ENCODE data around the gene TEP1.

TEP1 gene

DNA sequence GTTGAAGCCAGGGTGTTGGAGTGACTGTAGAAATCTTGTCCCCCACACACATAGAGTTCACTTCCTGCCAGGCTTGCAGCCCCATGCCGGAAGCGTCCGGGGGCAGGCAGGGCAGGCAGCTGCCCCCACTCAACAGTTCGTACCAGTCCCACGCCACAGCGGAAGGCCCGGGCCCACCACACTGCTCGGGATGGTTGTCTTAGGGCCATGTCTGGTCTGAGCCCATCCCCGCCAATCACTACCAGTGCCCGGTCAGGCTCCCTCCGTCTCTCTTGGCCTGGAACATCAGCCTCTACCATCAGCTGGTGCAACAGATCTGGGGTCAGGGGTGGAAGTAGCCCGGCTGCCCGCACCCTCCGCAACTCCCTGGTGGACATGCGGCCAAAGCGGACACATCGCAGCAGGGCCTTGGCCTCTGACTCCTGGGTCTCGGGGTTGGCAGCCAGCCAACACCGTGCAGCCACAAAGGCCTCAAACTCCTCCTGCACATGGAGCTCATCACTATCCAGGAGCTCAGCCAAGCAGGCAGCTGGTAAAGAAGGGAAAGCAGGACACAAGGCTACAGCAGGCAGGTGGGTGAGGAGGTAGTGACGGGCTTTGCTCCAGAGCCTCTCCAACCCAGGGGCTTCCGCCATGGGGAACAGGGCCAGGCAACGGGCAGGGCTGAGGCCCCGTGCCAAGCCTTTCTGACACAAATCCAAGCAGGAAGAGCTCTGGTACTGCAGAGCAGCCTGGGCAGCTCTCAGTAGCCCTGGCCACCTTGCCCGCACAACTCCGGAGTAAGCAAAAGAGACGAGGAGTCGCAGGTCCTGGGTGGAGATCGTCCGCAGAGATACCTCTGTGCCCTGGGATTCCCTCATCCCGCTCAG lies 16.7 kb upstream of the TEP1 start:
- DNase-seq: peak; percentile 75

GRCh38 chr14:20428802-20429201 lies 15.5 kb upstream of the TEP1 start:
- DNase-seq: no peak

- DNase-seq: peak; percentile 71
These were observed 14.7 kb upstream of the TEP1 start for GRCh38 chr14:20428010-20428365.

DNA sequence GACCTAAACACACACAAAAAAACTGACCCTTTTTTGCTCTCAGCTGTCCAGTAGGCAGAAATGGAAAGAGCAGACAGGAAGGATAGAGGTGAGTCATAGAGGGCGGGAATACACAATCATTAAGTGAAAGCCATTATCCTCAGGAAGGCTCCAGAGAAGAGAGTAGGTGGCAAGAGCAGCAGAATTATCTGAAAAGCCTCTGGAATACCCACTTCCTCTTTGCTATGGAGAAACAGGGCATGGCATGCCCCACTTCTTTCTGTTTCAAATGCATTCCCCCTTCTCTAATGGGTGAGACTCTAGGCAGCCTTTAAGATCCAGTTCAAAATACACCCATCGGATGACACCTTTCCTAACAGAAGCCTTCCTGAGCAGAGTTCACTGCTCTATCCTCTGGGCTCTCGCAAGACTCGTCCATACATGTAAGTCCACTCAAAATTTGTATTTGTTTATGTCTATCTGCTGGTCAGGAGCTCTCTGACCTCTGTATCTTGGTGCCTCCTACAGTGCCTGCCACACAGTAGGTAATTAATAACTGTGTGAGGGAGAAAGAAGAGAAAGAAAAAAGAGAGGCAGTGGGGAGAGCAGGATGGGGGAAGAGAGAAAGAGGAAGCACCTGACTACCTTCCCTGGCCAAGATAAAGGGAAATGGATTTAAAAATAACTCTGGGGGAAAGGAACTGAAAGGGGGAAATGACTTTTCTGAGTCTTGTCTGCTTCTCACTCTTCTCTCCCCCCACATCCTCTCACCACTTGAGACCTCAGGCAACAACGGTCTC lies 14.1 kb upstream of the TEP1 start:
- DNase-seq: no peak

- DNase-seq: no peak
These were observed 11.6 kb upstream of the TEP1 start for GRCh38 chr14:20424851-20425250.

DNA sequence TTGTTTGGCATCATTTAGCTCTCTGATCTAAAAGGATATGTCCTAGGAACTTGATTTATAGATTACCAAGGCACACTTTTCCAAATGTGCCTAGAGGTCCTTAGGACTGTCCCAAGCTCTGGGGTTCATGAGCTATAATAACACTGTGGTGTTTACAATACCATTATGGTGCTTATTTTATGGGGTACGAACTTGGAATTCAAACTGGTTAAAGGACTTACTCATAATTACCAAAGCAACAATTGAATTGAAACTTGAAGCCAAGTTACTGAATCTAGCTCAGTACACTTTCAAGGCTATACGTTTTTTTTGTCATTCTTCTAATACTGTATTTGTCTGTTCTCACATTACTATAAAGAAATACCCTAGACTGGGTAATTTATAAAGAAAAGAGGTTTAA lies 9.6 kb upstream of the TEP1 start:
- DNase-seq: no peak

- DNase-seq: no peak
These were observed 8.0 kb upstream of the TEP1 start for GRCh38 chr14:20421267-20421666.

- no peak for DNase-seq
These were observed 6.1 kb upstream of the TEP1 start for GRCh38 chr14:20419419-20419818.

DNA sequence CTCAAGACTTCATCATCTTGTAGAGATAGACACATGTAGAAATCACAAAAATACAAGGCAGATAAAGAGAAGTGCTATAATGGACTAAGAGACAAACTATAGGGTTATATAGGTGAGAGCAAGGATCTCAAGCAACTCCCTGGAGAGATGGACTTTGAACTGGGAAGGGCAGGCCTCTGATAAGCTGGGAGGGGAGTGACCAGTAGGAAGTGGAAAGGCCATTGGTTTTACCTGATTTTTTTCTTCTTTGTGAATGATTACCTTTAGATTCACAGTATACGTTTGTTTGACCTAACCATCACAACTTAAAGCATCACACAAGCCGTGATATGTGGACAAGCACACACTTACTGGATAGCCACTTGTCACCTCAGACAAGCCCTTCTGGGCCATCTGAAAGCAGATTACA lies 5.2 kb upstream of the TEP1 start:
- no peak for DNase-seq

GRCh38 chr14:20417250-20418186 lies 4.2 kb upstream of the TEP1 start:
- no peak for DNase-seq

DNA sequence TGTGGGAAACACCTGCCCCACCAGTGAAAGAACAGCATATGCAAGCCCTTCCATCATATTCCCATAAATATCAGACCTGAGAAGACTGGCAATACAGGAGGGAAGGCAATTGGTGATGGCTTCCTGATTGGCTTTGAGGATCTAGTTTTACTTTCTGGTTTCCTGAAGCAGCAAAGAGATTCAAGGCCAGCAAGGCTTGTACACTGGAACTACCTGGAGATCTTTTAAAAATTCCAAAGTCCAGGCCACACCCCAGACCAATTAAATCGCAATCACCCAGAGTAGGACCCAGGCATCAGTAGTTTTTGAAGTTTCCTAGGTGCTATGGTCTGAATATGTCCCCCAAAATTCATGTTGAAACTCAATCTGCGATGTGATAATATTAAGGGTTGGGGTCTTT lies 2.9 kb upstream of the TEP1 start:
- DNase-seq: no peak

DNA sequence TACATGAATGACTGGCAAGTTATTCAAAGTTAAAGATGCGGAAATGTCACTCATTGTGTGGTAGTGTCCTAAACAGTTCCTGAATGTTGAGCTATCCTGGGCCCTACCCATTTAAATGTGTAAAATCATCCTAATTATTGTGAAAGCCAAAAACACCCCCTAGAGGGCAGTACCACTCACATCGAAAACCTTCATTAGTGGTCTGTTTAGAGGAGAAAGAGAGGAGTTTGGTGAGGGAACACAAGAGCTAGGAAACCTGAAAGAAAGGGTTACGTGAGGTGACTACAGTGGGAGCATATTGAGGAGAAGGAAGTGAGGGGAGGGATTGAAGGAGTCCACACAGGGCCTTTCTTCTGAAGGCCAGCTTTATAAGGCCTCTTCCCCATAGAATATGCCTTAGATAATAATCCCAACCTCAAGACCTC lies 2.5 kb upstream of the TEP1 start:
- DNase-seq: no peak

DNA sequence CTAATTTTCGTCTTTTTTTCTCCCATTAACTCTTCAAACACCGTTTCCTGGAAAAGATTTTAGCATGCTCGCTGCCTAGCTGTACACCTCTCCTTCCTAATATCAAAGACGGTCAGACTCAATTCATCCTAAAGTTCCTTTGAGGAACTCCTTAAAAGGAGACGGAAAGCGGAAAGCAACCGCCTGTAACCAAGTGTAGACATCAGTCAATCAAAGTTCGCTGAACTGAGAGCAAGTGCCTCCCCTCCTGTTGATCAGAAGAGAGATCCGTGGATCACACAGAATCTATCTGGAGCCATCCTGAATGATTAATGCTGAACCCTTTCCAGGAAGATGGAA lies 412 bp upstream of the TEP1 start:
- DNase-seq: no peak

DNA sequence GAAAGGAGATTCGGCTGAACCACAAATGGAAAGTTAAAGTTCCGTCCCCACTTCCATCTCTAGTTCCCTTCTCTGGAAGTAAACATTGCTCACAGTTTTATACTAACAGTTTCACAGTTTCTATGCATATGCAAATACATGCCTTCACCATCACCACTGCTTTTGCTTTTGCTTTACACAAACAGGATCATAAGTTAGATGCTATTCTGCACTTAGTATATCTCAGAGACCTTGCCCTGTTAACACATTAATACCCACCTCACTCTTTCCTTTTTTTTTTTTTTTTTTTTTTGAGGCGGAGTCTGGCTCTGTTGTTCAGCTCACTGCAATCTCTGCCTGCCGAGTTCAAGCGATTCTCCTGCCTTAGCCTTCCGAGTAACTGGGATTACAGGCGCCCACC lies 890 bp downstream of the TEP1 start:
- no peak for DNase-seq

- no peak for DNase-seq
These were observed 4.1 kb downstream of the TEP1 start for GRCh38 chr14:20409226-20409625.

DNA sequence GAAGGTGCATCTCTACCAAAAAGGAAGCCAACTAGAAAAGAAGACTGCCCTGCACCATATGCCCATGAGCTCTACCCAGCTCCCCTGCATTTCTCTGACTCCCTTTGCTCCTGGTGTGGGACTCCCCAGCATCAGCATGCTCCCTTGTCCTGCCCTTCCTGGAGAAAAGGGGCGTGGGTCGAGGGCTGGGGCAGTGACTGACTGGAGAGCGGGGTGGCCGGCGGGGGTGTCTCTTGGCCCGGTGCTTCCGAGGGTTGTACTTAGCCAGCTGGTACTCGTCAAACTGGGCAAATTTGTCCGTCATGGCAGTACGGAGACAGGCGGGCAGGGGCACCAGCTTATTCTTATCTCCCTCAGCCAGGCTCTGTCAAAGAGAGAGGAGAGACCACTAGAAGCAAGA lies 9.8 kb downstream of the TEP1 start:
- no peak for DNase-seq

DNA sequence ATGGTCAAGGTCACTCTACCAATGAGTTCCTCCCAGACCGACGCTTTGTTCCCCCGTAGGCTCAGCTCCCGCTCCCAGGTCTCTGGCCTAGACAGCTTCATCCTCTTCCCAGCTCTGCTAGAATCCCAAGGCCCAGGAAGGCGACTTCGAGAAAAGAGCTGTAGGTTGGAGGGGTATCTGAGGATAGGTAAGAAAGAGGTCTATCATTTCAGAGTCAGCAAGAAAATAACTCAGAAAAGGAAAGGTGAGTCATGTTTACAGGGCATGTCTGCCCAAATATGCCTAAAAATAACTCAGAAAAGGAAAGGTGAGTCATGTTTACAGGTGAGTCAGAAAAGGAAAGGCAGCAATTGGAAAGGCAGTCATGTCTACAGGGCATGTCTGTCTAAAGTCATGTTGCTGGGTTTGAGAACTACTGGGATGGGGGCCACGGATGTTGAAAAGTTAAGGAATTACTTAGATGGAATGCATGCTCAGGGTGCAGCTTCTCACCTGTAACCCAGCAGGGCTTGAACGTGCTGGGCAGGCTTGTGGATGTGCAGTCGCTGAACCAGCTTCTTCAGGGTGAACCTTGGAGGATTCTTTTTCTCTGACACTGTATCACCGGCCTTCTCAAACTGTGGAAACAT lies 12.2 kb downstream of the TEP1 start:
- peak; percentile 68 for DNase-seq

- no peak for DNase-seq
These were observed 12.7 kb downstream of the TEP1 start for GRCh38 chr14:20400589-20400964.

DNA sequence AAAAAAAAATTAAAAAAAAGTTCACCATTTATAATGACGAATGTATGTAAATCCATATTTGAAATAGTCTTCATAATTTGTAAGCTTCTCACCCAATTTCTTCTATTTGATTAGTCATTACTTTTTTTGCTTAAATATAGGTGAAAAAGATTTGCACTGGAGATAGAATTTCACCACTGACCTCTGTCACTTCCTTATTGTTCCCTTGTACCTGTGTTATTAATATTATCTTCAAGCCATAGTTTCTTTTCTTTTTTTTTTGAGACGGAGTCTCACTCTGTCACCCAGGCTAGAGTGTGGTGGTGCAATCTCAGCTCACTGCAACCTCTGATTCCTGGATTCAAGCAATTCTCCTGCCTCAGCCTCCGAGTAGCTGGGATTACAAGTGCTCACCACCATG lies 15.8 kb downstream of the TEP1 start:
- DNase-seq: no peak

GRCh38 chr14:20391505-20391904 lies 21.8 kb downstream of the TEP1 start:
- no peak for DNase-seq

DNA sequence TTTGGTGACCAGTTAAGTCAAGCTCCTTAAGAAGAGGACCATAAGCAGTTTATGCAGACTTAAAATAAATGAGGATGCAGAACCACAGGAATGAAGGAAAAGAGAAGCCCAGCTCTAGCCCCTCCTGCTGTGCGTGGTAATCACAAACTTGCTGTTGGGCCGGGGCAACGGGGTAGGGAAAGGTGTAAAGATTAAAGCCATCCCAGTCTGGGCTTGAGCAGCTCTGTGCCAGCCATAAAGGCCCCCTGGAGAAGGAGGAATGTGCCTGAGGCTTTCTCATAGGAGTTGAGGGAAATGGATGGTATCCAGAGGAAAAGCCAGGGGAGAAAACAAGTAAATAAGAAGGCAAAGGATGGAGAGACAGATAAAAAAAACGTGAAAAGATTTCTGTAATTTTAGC lies 25.1 kb downstream of the TEP1 start:
- DNase-seq: no peak

- no peak for DNase-seq
These were observed 25.7 kb downstream of the TEP1 start for GRCh38 chr14:20387576-20387975.

DNA sequence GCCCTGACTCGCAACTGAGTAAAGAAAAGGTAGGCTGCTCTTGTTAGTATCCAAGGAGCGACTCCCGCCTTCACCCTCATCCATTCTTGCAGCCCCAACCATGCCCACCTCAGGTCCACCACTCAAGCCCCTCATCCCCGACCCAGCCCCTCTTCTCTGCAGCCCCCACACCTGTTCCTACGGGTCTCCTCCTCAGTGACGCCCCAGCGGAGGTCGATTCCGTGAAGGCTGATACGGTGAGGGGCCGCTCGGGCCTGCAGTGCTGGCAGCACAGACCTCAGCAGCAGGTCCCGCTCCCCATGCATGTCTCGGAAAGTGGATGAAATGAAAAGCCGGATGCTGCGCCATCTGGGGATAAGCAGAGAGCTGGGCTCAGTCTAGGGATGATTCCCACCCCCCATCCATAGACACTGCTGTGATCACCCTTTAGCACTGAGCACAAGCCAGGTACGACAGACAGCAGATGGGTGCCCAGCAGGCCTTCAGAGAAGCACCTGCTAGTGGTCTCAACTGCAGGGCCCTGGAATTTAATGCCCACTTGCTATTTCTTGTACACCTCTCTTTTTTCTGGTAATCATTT lies 26.9 kb downstream of the TEP1 start:
- DNase-seq: no peak
